Esophagus mucosa (tissue), 1 donor: ENCODE results near the gene TMPRSS11E. TPM values are rescaled to one million over a fixed set of nuclear protein-coding genes. Genes with fewer than 3 reads are reported as not detected.
"Not testable (repeated sequence)": the region's sequence is repeated elsewhere in the genome, so short reads cannot be mapped to it uniquely, and the experiment has no call there.

ENCODE experiments used
- ATAC-seq: fragments of 200-7000 bp; cut with Tn5 transposase; one replicate; pipeline ENCODE4 v1.9.1; 2020
- total RNA-seq: library from RNA; stranded (reverse); gene quantifications from one replicate; pipeline ENCODE4 v1.2.4, GENCODE V29; 2023
- donor health status: DM: yes; HTN: yes; CAD: no.

Gene TMPRSS11E
- 120 TPM for total RNA-seq

DNA sequence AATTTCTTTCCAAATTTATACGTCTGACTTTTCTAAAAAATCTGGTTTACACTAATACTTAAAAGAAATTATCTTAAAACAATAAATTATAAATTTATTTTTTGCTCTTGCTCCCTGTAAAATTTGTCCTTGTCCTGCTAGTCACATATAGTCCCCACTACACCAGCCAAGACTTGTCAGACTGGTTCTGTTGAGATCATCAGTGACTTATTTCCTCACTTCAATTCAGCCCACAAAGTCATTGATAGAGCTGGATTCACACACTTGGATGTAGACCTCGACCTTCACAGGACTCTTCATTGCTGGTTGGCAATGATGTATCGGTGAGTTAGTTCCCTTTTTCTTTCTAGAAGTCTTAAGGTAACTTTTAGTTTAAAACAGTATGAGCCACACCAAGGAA, at the start of gene TMPRSS11E:
TSS of gene TMPRSS11E (plus strand) at position 263 of the 400 bp plus-strand sequence. CDS start at position 313, 50 bp downstream.
- ATAC-seq = peak; percentile 82

DNA sequence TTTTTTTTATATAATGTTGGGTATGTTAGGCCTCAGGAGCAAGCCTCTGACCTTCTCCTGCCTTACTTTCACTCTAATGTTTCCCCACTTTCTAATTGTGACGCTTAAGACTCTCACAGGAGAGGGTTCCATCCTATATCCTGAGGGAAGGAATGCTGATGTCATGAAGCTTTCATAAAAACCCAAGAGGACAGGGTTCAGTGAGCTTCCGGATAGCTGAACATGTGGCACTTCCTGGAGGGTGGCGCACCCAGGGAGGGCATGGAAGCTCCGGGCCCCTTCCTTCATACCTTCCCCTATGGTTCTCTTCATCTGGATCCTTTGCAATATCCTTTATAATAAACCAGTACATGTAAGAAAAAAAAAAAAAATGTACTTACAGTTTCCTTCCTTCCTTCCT, 48.0 kb upstream of the TMPRSS11E start:
- no peak for ATAC-seq

- ATAC-seq = no peak
These were observed 46.0 kb upstream of the TMPRSS11E start for GRCh38 chr4:68401231-68401630.

DNA sequence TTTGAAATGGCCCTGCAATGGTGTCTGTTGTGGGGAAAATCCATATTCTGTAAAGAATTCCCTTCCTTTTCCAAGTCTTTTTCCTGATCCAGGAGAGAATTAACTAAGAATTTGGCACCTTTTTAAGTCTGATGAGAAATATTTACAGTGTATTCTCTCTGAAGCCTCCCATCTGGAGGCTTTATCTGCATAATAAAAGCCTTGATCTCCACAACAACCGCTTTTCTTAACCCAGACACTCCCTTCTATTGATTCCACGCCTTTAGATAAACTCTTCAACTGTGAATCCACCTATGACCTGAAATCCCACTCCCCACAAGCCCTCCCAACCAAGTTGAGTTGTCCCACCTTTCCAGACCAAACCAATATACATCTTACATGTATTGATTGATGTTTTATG, 43.1 kb upstream of the TMPRSS11E start:
- no peak for ATAC-seq

- ATAC-seq = not testable (repeated sequence)
These were observed 41.4 kb upstream of the TMPRSS11E start for GRCh38 chr4:68405718-68406478.

DNA sequence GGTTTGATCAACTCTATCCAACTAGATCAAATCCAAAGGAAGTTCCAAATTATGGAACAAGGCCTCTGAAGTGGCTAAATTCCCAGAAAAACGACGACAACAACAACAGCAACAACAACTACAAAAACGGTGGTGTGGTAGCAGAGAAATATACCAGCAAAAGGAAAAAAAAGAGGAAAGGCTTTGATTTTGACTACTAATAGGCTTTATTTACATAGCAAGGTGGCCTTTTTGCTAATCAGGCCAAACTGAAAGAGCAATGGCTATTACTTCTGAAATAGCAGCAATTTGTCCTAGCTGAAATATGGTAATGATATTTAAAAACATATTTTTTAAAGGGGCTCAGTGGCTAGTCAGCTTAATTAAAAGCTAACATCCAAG, 40.8 kb upstream of the TMPRSS11E start:
- no peak for ATAC-seq

- not testable (repeated sequence) for ATAC-seq
These were observed 40.0 kb upstream of the TMPRSS11E start for GRCh38 chr4:68407015-68407867.

- ATAC-seq = no peak
These were observed 39.4 kb upstream of the TMPRSS11E start for GRCh38 chr4:68407868-68408190.

DNA sequence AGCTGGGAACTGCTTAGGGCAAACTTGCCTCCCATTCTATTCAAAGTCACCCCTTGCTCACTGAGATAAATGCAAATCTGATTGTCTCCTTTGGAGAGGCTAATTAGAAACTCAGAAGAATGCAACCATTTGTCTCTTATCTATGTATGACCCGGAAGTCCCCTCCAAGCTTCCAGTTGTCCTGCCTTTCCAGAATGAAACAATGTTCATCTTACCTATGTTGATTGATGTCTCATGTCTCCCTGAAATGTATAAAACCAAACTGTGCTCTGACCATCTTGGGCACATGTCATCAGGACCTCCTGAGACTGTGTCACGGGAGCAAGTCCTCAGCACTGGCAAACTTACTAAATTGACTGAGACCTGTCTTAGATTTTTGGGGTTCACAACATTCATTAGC, 37.1 kb upstream of the TMPRSS11E start:
- no peak for ATAC-seq

DNA sequence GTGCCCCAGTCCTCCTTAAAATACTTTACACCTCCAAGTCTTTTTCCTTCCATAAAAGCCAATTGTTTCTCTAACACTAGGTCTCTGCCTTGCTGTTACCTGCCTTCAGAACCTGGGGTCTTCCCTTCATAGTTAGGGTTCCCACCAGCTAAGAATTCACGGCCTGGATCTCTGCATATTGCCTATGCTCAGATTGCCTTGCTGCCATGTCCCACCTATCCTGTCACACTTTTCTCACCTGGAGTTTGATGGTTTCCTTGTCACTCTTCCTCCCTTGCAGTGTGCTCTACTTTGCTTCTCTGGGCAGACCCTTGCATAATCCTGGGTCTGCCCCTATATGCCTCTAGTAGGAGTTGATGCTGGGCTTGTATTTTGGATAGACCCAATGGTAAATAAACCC, 36.6 kb upstream of the TMPRSS11E start:
- ATAC-seq = no peak

DNA sequence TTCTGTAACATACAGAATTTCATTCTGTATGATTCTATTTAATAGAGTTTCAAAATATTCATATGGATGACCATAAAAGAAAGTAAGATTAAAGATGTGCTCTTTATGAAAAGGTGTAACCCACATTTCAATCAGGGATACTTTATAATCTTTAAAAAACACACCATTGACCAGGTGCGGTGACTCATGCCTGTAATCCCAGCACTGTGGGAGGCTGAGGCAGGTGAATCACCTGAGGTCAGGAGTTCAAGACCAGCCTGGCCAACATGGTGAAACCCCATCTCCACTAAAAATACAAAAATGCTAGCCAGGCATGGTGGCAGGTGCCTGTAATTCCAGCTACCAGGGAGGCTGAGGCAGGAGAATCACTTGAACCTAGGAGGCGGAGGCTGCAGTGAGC, 35.2 kb upstream of the TMPRSS11E start:
- peak; percentile 31 for ATAC-seq

DNA sequence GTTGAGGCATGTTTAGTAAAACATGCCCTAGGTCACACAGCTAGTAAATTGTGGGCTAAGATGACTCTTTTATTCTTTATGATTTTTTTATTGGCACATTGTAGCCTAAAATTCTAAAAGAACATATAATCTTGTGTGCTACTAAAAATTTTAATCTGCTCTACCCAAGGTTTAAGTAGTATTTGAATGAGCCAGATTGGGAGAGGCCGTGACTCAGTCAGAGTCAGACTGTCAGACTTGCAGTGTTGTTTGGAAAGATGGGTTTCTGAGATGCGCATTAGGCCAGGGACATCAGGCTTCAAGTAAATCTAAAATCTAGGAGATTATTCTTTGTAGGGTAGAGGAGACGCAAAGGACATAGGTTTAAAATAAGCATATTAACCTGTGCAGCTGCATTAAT, 30.7 kb upstream of the TMPRSS11E start:
- peak; percentile 97 for ATAC-seq

- ATAC-seq = no peak
These were observed 20.7 kb upstream of the TMPRSS11E start for GRCh38 chr4:68426516-68426915.

DNA sequence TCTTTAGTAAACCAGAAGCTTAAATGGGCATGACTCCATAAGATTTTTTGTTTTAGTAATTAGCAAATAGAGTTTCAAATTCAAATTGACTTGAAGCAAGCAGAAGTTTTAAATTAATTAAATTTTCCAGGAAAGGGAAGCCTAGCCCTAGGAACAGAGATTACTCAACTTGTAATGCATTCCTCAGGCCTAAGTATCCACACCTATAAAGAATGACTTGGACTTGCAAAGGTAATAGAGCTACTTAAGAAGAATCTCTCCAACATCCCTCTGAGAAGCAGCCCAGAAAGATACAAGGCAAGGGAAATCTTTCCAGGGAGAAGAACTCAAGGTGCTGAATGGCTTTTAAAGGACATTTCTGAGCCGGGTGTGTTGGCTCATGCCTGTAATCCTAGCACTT, 16.9 kb upstream of the TMPRSS11E start:
- ATAC-seq = peak; percentile 53

DNA sequence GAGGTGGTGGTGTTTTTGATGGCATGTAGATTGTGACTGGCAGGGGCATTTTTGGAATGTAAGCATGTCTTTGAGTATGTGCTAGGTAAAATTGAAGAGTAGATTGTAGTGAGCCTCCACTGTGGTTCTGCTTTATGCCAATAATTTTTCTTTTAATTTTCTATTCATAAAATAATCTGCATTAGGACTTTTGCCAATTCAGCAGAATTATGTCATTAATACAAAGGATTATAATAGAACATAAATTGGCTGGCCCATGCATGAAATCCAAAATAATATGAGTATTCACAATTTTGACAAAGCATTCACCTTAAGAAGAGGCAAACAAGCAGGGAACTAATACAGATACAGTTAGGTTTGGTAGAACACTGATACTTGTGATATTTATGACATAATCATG, 14.9 kb upstream of the TMPRSS11E start:
- no peak for ATAC-seq

DNA sequence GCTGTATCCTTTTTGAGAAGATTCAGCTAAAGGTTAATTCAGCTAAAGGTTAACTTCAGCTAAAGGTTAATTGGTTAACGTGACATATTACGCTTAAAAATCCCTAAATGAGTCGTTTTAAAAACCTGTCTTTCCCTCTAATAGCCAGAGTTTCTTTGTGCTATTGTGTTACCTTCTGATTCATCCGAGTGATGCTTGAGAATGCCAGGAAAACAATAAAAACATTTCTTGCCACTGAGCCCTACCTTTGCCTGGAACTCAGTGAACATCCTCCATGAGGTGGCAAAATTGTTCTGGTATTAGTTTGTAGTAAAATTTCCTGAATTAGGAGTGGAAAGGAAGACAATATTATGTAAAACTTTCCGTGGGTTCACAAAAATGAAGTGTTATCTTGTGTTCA, 13.7 kb upstream of the TMPRSS11E start:
- ATAC-seq = peak; percentile 82

- ATAC-seq = no peak
These were observed 13.0 kb upstream of the TMPRSS11E start for GRCh38 chr4:68434277-68434676.

DNA sequence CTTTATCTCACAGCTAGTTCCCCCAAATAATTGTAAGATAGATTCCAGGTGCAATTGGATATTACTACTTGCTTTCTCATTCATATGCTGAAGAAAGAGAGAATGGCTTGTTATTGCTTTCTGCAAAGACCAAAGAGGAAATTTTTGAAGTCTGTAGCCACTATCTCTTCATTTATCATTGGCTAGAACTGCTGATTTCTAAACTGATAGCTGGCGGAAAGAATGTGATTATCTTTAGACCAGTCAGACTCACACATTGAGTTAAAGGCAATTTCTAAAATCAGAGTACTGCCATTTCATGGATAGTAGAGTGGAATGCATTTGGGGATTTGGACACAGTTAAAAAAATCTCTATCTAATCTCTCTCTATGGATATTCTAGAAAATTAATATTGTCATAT, 12.4 kb upstream of the TMPRSS11E start:
- no peak for ATAC-seq

DNA sequence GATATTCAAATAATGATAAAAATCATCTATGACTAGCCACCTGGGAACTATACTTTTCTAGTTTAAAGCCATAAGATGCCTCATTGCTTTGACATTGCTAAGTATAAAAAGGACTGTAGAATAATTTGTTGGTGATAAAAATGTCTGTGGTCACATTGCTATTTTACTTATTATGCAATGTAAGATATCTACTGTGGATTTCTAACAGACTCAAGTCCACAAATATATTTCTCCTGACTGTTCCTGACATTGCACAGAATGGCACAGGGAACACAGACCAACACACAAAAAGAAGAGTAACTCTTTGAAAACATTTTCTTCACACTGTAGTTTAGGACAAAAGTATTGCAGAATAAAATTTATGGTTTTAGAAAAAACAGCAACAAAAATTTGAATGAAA, 2.2 kb upstream of the TMPRSS11E start:
- ATAC-seq = no peak

DNA sequence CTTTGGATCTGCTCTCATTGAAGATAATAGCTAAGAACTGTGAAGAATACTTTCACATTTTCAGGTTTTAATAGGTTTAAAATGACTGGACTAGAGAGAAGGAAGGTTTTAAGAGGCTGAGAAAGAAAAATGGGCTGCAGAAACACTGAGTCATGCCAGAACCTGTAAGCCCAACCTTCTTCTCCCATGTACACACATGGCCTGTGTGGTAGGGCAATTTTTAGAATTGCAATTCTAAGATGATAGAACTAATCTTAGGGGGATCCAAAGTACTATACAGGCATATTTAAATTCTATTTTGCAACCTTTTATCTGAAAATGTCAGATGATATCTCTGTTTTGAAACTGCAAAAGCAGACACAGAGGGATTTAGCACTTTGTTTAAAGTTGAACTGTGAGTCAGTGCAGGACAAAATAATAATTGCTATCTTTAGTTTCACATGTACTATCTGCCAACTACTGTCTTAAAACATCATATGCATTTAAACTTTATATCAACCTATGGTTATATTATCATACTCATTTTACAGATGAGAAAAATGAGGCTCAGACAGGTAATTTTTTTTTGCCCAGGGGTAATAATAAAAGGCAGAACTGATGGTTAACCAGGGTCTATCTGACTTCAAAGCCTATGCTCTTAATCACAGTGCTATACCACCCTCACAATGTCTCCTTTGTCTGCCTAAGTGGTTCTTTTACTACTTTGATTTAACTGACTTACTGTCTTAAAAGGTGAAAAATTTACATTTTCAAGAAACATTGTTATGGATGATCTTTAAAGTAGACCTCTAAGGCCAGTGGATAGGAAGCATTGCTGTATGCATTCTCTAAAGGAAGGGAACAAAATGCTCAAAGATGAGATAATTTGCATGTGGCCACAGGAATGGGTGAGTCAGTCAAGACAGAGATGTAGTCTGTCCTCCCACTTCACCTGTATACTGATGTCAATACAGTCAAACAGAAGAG, 4.3 kb downstream of the TMPRSS11E start:
- ATAC-seq = peak; percentile 81

DNA sequence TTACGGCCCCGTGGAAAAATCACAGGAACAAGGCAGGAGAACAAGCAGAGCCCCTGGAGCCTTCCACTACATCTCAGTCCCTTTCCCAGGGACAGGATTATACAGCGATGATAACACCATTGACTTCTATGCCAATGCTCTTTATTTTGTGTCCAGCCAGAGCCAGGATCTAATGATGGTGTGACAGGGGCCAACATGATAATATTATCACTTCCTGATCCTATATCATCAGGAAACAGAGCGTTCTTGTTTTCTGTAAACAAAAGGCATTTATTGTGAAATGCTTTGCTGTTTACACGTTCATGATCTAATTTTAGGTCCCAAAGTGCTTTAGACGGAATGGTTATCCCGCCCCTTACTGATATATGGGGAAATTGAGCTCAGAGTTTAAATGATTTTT, 12.8 kb downstream of the TMPRSS11E start:
- ATAC-seq = no peak

DNA sequence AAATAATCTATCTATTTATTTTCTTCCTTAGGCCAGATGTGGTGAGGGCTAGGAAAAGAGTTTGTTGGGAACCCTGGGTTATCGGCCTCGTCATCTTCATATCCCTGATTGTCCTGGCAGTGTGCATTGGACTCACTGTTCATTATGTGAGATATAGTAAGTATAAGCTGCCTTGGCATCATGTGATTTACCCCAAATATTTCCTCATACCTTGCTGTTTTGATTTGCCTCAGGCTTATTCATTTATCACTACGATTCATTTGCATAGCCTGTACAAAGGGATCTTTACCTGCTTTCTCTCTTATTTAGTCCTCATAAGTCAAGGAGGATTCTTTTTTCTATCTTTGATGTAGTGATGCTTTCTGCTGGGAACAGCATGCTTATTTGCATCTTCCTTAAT, 14.5 kb downstream of the TMPRSS11E start:
- ATAC-seq = peak; percentile 50

- ATAC-seq = no peak
These were observed 15.4 kb downstream of the TMPRSS11E start for GRCh38 chr4:68462691-68463090.
